ENCODE measurements around the gene CRIM1.

The CRIM1 gene

GRCh38 chr2:36449213-36449612 is 93.6 kb downstream of the CRIM1 start:
- TF ChIP-seq, protein P1, sequence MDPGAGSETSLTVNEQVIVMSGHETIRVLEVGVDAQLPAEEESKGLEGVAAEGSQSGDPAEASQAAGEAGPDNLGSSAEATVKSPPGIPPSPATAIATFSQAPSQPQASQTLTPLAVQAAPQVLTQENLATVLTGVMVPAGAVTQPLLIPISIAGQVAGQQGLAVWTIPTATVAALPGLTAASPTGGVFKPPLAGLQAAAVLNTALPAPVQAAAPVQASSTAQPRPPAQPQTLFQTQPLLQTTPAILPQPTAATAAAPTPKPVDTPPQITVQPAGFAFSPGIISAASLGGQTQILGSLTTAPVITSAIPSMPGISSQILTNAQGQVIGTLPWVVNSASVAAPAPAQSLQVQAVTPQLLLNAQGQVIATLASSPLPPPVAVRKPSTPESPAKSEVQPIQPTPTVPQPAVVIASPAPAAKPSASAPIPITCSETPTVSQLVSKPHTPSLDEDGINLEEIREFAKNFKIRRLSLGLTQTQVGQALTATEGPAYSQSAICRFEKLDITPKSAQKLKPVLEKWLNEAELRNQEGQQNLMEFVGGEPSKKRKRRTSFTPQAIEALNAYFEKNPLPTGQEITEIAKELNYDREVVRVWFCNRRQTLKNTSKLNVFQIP (CRISPR knock-in tag; IDR thresholded peaks at IDR 0.05; ENCODE audit: borderline replicate concordance, low read depth), result no peak
- TF ChIP-seq CSDC2 (CRISPR knock-in tag; IDR thresholded peaks at IDR 0.05), result peak; percentile 88; the same call in 1 of the 2 replicates
- ATAC-seq, result no peak

GRCh38 chr2:36449943-36450392 is 94.4 kb downstream of the CRIM1 start:
- ATAC-seq, result peak; percentile 10
- TF ChIP-seq CSDC2 (CRISPR knock-in tag; IDR thresholded peaks at IDR 0.05) (peak; percentile 88), ARNTL (CRISPR knock-in tag; IDR thresholded peaks at IDR 0.05; ENCODE audit: borderline replicate concordance, low read depth) (no peak), CREB5 (CRISPR knock-in tag; IDR thresholded peaks at IDR 0.05; ENCODE audit: low read depth) (no peak), TCF4 (CRISPR knock-in tag; IDR thresholded peaks at IDR 0.05; ENCODE audit: borderline replicate concordance) (no peak), OSR1 (CRISPR knock-in tag; IDR thresholded peaks at IDR 0.05) (no peak), PATZ1 (CRISPR knock-in tag; IDR thresholded peaks at IDR 0.05; ENCODE audit: borderline replicate concordance) (no peak), BACH2 (CRISPR knock-in tag; IDR thresholded peaks at IDR 0.05; ENCODE audit: borderline replicate concordance) (no peak), ZNF70 (CRISPR knock-in tag; IDR thresholded peaks at IDR 0.05) (no peak), GLIS3 (CRISPR knock-in tag; IDR thresholded peaks at IDR 0.05) (0 out of 2 replicates have a peak, but pooled peaks have one; percentile 71), ESRRG (CRISPR knock-in tag; IDR thresholded peaks at IDR 0.05) (no peak)
- TF ChIP-seq, protein P1 (CRISPR knock-in tag; IDR thresholded peaks at IDR 0.05; ENCODE audit: borderline replicate concordance, low read depth), result peak; percentile 54; the same call in 1 of the 2 replicates

DNA sequence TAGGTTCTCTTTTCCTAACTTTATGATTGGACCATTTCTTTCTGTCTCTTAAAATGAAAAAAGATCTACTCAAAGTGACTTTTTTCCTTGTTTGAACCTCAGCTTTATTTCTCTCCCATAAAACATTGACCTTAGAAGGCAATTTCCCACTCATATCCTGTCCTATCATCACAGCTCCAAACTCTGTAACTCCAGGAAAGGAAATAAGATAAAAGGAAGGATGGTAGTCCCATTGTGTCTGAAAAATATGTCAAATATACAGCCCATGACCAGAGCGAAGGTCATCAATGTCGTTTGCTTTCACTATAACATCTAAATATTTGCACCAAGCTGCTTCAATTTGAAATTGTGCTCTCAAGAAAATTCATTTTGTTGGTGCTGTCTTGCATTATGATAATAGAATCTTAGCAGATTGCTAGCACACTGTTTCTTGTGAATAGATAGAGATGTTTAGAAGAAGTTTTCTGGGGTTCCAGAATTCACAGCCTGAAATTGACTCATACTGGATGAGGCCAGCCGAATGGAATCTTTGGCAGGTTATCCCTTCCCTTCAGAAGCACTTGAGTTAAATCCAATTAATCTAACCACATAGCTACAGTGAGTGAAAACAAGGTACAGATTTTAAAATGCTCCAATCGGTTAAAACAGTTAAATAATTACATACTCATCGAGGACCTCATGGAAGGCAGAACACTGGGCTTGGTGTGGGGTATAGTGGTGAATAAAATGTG is 95.1 kb downstream of the CRIM1 start:
- ATAC-seq, result peak; percentile 67
- TF ChIP-seq ZC3H10 (CRISPR knock-in tag; IDR thresholded peaks at IDR 0.05), result no peak
- TF ChIP-seq ZNF565 (CRISPR knock-in tag; conservative IDR thresholded peaks at IDR 0.05; ENCODE audit: low read depth), result no peak
- TF ChIP-seq, protein P1 (CRISPR knock-in tag; IDR thresholded peaks at IDR 0.05; ENCODE audit: borderline replicate concordance, low read depth), result 0 out of 2 replicates have a peak, but pooled peaks have one; percentile 34
- TF ChIP-seq PATZ1 (CRISPR knock-in tag; IDR thresholded peaks at IDR 0.05; ENCODE audit: borderline replicate concordance), result peak; percentile 47; the same call in 1 of the 2 replicates
- TF ChIP-seq CREB5 (CRISPR knock-in tag; IDR thresholded peaks at IDR 0.05; ENCODE audit: low read depth), result peak; percentile 75
- peak; percentile 89 for TF ChIP-seq ISL1 (CRISPR knock-in tag; IDR thresholded peaks at IDR 0.05)
